ENCODE results near the gene DSCAML1.
"Not testable (repeated sequence)": the region's sequence is repeated elsewhere in the genome, so short reads cannot be mapped to it uniquely, and the experiment has no call there.

The DSCAML1 gene

DNA sequence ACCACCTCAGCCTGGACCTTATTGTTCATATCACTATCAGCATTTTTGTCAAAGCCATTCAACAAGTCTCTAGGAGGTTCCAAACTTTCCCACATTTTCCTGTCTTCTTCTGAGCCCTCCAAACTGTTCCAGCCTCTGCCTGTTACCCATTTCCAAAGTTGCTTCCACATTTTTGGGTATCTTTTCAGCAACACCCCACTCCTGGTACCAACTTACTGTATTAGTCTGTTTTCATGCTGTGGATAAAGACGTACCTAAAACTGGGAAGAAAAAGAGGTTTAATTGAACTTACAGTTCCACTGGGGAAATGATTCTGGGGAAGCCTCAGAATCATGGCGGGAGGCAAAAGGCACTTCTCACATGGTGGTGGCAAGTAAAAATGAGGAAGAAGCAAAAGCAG is 391.1 kb downstream of the DSCAML1 start:
- not testable (repeated sequence) for DNase-seq (ENCODE audit: low spot score)

DNA sequence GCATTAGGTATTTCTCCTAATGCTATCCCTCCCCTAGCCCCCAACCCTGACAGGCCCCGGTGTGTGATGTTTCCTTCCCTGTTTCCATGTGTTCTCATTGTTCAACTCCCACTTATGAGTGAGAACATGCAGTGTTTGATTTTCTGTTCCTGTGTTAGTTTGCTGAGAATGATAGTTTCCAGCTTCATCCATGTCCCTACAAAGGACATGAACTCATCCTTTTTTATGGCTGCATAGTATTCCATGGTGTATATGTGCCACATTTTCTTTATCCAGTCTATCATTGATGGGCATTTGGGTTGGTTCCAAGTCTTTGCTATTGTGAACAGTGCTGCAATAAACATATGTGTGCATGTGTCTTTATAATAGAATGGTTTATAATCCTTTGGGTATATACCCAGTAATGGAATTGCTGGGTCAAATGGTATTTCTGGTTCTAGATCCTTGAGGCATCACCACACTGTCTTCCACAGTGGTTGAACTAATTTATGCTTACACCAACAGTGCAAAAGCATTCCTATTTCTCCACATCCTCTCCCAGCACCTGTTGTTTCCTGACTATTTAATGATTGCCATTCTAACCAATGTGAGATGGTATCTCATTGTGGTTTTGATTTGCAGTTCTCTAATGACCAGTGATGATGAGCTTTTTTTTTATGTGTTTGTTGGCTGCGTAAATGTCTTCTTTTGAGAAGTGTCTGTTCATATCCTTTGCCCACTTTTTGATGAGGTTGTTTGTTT is 397.7 kb downstream of the DSCAML1 start:
- not testable (repeated sequence) for DNase-seq (ENCODE audit: low spot score)

- DNase-seq (ENCODE audit: low spot score): not testable (repeated sequence)
Observed at GRCh38 chr11:117398618-117399017, 398.4 kb downstream of the DSCAML1 start.

- DNase-seq (ENCODE audit: low spot score): no peak
Observed at GRCh38 chr11:117396970-117397369, 400.0 kb downstream of the DSCAML1 start.

DNA sequence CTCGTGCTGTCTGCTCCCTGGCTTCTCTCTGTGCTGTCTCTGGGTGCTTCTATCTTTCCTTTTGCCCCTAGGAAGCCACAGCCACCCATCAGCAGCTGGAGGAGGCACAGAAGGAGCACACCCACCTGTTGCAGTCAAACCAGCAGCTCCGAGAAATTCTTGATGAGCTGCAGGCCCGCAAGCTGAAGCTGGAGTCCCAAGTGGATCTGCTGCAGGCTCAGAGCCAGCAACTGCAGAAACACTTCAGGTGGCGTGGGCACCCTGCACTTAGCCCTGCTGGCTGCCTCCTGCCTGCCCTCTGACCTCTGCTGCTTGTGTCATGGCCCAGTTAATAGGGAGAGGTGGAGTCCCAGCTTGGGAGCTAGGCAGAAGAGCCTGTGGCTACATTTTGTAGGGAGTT is 401.5 kb downstream of the DSCAML1 start:
- no peak for DNase-seq (ENCODE audit: low spot score)

DNA sequence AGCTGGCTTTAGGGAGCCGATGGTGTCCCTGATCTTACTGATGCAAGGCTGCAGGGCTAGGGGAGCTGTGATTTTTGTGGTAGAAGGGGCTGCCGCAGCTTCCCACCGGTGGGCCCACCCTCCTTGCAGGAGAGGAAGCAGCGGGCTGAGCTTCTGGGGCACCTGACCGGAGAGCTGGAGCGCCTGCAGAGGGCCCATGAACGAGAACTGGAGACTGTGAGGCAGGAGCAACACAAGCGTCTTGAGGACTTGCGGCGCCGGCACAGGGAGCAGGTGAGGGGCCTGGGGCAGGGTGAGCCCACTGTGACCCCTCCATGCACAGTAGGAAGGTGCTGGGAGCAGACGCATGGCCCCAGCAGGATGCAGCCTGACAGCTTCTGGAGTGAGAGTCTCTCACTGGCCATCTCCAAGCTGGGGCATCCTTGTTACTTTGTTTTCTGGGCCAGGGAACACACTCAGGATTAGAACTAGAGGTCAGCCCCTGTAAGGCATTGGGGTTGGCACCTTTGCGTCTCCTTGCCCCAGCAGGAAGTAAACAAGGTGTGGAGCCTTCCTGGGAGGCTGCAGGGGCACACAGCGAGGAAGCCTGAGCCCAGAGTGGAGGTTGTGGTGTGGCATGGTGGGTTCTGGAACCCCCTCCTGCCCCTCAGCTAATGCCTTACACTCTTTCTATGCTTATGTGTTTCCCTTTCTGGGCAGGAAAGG is 402.6 kb downstream of the DSCAML1 start:
- DNase-seq (ENCODE audit: low spot score): no peak

- DNase-seq (ENCODE audit: low spot score): no peak
Observed at GRCh38 chr11:117392979-117393378, 404.0 kb downstream of the DSCAML1 start.

DNA sequence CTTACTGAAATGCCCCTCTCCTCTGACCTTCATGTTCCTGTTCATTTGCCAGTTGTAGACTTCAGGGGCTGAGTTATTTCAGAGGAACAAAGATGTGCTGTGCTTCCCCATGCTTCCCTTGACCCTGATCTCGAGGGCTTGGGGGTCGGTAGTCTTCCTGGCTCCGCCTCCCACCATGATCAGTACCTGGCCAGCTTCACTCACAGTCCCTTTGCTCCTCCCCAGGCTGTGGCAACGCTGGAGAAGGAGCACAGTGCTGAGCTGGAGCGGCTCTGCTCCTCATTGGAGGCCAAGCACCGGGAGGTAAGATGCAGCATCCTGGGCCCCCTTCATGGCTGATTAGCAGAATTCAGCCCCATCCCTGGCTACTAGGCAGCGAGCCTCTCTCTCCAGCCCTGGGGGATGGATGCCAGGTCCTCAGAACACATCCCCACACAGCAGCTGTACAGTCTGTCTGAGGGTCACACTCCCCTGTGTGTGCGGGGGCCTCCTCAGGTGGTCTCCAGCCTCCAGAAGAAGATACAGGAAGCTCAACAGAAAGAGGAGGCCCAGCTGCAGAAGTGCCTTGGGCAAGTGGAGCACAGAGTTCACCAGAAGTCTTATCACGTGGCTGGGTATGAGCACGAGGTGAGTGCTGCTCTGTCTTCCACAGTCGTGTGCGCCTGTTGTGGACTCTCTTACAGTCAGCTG is 404.9 kb downstream of the DSCAML1 start:
- no peak for DNase-seq (ENCODE audit: low spot score)

DNA sequence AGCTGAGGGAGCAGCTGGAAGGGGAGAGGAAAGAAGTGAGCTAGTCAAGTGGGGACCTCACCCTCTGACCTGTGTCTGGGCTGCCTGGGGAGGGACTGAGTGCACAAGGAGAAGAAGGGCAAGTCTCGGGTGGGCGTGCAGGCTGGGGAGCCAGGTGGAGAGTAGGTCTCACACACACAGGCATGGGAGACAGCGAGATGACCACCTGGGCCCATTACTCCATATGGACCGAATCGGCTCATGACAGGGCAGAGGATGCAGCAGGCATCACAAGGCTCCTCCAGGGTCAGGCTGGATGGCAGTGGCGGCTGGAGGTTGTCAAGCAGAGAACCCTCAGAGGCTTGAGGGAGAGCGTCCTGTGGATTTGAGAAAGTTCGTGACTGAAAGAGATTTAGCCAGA is 405.8 kb downstream of the DSCAML1 start:
- no peak for DNase-seq (ENCODE audit: low spot score)

- no peak for DNase-seq (ENCODE audit: low spot score)
Observed at GRCh38 chr11:117390743-117391142, 406.3 kb downstream of the DSCAML1 start.

DNA sequence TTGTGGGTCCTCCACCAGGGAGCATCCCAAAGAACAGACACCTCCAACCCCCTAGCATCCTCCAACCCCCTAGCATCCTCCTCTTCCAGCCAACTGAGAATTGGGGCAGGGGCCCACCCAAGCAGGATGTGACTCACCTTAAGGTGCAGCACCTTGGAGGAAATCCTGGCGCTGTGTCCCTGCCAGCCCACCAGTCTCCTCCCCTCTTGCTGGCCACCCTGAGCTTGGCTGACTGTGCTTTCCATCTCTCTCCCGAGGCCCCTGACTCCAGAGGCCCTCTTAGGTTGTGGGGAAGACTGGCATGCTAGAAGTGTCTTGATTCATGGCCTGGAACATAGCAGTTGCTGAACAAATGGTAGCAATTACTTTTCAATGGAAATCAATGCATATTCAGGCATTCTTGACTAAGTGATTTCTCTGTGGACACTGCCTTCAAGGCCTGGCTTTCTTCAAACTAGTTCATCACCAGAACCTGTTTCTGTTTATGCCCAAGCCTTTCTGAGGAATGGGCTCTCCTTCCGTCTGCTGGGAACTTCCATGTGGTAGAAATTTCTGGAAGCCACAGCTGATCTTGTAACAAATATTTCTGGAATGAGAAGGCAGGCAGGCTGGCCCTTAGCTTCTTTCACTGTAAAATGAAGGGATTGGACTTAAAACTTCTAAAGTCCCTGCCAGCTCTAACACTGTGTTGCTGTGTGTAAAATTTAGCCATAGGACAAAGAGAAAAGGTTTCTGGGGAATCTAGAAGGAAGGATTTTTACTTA is 408.8 kb downstream of the DSCAML1 start:
- DNase-seq (ENCODE audit: low spot score): no peak

DNA sequence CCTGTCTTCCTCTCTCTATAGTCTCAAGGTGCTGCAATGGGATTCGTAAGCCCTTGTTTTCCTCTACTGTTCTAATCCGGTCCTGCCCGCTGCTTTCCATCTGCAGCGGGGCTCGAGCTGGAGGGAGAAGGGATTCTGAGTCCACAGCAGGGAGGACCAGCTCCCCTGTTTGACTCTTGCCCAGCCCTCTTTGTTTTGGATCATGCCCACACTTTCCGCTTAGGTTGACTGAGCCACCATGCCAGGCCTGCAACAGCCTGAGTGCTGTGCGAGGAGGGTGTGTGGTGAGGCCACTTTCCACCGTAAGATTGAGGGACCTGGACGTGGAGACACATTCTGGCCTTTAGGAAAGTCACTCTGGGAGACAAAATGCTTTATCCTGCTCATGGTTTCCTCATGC is 411.1 kb downstream of the DSCAML1 start:
- no peak for DNase-seq (ENCODE audit: low spot score)

DNA sequence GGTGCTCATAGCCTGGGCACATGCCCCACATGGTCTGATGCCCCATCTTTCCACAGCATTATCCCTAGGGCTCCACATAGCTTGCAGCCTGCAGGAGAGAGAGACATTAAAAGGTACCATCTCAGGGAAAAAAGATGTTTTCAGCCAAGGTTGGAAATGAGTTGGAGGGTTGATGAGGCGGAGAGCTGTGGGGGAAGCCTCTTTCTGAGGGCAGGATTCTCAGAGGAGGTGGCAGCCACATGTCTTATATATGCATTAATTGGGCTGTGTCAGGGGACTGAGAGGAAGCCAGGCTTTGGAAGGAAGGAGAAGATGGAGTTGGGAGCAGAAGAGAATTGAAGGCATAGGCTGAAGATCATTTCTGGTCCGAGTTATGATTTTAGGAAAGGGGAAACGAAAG is 411.5 kb downstream of the DSCAML1 start:
- DNase-seq (ENCODE audit: low spot score): no peak

DNA sequence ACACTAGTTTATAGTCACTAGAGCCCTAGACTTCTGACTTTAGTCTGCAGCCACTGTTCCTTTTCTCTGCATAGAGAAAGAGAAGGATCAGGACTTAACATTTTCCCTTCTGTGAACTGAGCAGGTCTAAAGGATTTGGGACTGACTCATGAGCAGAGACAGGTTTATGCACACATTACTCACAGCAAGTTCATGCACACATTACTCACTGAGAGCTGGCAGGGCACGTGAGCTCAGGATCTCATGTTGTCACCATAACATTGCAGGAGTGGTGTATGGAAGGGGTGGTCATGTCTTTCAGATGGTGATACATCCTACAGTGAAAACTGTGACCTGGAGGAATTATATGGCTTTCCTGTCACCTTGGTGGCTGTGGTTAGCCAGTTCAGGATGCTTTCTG is 413.0 kb downstream of the DSCAML1 start:
- no peak for DNase-seq (ENCODE audit: low spot score)

DNA sequence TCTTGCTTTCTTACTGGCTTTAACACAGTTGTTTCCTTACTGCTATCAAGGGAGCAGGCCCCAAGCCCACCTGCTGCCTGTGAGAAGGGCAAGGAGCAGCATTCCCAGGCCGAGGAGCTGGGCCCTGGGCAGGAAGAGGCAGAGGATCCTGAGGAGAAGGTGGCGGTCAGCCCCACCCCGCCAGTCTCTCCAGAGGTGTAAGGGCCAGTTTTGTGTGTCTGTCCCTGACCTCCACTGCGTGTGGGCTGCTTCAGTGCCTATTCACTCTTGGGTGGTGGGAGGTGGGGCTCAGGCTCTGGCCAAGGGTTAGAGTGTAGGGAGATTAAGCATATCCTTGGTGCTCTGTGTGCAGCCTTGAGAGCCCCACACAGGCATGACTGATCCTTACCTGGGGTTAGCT is 414.3 kb downstream of the DSCAML1 start:
- DNase-seq (ENCODE audit: low spot score): no peak

DNA sequence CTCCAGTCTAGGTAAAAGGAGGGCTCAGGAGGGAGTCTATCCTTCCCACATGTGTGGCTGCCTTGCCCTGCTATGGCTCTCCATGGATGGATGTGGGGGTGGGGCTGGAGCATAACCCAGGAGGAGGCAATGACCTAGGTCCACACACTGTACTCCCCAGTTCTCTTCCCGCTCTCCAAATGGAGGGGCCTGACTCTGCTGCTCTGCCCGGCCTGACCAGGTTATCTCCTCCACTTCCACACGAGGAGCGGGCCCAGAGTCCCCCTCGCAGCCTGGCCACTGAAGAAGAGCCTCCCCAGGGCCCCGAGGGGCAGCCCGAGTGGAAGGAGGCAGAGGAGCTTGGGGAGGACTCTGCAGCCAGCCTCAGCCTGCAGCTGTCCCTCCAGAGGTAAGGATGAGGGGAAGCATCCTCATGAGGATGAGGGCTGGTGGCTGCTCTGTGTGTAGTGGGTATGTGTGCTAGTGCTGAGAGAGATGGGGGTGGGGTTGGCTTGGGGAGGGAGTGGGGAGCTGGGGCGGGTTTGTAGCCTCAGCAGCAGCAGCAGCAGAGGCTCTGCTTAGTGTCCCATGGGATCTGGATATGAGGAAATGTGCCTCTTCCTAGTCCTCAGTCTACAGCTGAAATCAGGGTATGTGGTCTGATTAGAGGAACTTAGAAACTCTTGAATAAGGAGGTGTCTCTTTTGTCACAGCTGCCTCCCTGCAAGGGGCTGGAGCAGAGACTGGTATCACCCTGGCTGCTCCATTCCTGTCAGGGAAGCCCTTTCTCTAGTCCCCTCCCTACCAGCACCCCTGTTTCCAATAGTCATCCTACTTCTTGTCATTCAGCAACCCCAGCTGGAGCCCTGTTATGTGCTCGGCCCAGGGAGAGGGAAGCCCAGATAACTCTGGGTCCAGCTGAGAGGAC is 415.3 kb downstream of the DSCAML1 start:
- no peak for DNase-seq (ENCODE audit: low spot score)

GRCh38 chr11:117380676-117381075 is 416.3 kb downstream of the DSCAML1 start:
- no peak for DNase-seq (ENCODE audit: low spot score)

DNA sequence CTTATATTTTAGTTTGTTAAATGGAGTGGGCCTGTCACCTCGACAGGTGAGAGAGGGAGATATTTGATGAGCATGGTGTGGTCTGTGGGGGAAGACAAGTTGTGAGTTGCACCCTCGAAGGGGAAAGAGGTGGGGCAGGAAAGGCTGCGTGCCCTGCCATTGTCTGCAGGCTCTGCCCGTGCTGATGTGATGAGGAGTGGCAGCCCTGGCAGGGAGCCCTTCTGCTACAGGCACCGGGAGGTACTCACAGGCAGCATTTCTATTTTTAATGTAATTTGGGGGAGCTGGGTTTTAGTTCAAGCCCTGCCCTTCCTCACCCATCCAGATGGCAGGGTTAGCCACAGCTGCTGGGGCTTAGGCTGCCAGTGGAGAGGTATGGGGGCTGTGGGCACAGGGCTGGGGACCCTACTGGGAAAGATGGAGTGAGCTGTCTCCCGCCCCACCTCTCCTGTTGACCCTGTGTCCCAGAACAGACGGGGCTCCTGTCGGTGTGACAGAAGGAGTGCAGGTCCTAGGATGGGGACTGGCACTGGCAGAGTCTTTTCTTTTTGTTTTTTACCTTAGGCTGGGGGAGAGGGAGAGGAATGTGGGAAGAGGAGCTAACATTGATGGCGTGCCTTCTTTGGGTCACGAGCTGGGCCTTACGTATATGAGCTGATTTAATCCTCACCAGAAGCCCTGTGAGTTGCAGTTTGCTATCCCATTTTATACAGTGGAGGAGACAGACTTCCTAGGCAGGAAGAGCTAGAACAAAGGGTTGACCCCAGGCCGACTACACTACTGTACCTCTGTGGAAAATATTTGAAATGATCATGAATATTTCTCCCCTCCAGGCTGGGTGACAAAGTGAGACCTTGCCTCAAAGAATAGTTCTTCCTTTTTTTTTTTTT is 417.8 kb downstream of the DSCAML1 start:
- DNase-seq (ENCODE audit: low spot score): no peak

Measured in D341Med (cell line).